ENCODE data around the gene CPXM2. TPM values are rescaled to one million over a fixed set of nuclear protein-coding genes. Genes with fewer than 3 reads are reported as not detected.

CPXM2 gene
- total RNA-seq, 2 donors from 2014 or later = 0.18 TPM; not detected in 1

DNA sequence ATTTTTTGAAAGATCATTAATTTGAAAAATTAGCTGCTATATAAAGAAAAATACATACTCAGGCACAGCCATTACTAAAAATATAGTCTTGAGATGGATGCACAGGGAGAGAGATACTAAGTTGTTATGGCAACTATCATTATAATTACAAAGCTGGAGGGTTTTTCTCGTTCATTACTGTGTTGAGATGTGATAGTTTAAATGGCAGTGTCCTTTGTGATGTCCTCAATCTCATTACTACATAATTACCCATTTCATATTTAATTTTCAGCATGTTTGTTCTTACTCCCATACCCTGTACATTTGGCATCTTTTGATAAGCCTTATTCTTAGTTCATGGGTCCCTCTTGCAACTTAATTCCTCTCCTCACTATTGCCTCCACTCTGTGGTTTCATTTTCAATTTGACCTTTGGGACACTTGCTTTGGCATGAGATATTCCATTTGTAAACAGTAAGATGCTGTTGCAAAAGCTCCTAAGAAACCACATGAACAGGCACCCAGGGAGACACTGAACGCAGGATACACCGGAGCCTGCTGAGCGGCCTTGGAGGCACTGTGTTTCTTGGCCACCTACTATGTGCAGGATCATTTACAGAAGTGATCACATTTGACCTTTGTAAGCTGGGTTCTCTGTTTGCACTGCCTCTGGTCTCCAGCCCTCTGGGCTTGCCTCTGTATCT, 4.8 kb upstream of the CPXM2 start:
- ATAC-seq (no peak), DNase-seq (no peak)
- Mint-ChIP-seq H3K27me3 (peaks cover 28% of the 10 kb centered on the region), H3K27ac (no peak overlapping the region), H3K4me3 (no peak overlapping the region), H3K36me3 (ENCODE audit: low read depth) (no peaks in the 10 kb centered on the region), H3K4me1 (no peaks in the 10 kb centered on the region)
- no peaks in the 10 kb centered on the region for H3K9me3 ChIP-seq (ENCODE audit: control insufficient read depth, low read length, poor library complexity, severe bottlenecking)

DNA sequence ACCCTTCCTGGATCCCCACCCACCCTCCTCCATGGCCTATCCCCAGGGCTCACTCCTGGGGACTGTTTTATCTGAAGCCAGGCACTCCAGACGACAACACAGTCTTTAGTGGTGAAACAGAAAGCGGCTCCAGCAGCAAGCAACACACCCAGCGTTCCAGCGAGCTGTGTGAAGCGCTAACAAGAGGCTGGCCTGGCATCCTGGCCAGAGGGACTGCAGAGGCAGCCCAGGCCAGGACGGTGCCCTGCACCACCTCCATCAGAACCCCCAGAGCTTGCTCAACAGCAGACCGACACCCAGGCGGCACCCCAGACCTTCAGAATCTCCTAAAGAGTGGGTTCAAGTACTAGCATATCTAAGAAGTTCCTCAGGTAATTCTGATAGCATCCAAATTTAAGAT, 2.0 kb upstream of the CPXM2 start:
- peaks cover 47% of the 10 kb centered on the region for H3K27me3 Mint-ChIP-seq
- DNase-seq (no peak), ATAC-seq (no peak)
- no peaks in the 10 kb centered on the region for H3K4me1 Mint-ChIP-seq
- H3K9me3 ChIP-seq (ENCODE audit: control insufficient read depth, low read length, poor library complexity, severe bottlenecking) = no peaks in the 10 kb centered on the region
- H3K36me3 Mint-ChIP-seq (ENCODE audit: low read depth) = no peaks in the 10 kb centered on the region
- H3K27ac Mint-ChIP-seq = no peak overlapping the region
- H3K4me3 Mint-ChIP-seq = no peak overlapping the region

DNA sequence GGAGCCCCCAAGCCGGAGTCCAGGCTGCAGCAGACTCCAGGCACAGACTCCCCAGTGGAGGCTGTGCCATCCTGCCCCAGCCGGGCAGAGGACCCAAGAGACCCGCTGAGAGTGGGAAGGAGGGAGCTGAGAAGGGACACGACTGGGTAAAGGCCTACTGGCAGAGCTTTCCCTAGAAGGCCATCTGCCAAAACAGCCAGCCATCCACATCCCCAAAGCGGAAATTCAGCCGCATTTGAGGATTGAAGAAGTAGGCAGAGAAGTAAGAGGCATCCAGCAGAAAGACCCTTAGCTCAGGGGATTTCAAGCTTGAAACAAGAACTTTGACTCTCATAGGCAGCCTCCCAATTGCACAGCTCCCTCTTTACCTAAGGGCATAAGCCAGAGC, 857 bp downstream of the CPXM2 start:
- no peak overlapping the region for H3K27ac Mint-ChIP-seq
- H3K36me3 Mint-ChIP-seq (ENCODE audit: low read depth) = no peaks in the 10 kb centered on the region
- no peaks in the 10 kb centered on the region for H3K9me3 ChIP-seq (ENCODE audit: control insufficient read depth, low read length, poor library complexity, severe bottlenecking)
- ATAC-seq (no peak), DNase-seq (no peak)
- H3K27me3 Mint-ChIP-seq = peaks cover 45% of the 10 kb centered on the region
- peak overlapping the region; percentile 65 for H3K4me3 Mint-ChIP-seq
- H3K4me1 Mint-ChIP-seq = no peaks in the 10 kb centered on the region

DNA sequence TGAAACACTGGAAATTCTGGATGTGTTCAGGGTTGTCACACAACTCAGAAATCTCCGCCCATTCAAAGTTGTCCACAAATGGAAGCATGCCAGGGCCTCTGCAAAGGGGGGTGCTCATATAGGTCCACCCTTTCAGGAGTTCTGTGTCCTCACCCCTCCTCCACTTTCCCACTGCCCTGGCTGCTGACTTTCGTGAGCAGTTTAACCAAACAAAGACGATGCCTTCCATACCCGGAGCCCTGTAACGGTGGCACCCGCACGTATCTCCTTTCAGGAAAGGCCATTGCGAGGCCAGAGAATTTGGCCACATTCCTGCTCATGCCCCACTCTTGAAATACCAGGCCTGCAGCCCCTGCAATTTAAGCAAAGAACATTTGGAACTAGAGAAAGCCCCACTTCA, 1.4 kb downstream of the CPXM2 start:
- no peak for ATAC-seq

DNA sequence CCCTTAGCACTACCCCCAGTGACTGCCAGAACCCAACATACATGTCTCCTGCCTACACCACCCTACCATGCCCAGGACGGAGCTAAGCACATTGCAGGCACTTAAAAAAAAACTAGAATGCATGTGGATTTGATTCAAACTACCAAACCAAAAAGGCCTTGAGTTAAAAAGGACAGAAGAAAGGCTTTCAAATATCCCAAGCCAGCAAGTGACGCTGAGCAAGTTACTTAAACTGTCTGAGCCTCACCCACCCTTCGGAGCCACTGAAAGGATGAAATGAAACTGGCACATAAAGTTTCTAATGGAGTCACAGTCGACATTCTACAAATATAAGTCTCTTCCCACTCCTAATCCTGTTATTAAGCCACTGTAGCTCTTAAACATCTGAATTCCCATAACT, 1.8 kb downstream of the CPXM2 start:
- no peak for DNase-seq
- no peak overlapping the region for H3K27ac Mint-ChIP-seq
- H3K36me3 Mint-ChIP-seq (ENCODE audit: low read depth) = no peaks in the 10 kb centered on the region
- H3K4me1 Mint-ChIP-seq = no peaks in the 10 kb centered on the region
- no peak for ATAC-seq
- H3K4me3 Mint-ChIP-seq = no peak overlapping the region
- peaks cover 46% of the 10 kb centered on the region for H3K27me3 Mint-ChIP-seq
- no peaks in the 10 kb centered on the region for H3K9me3 ChIP-seq (ENCODE audit: control insufficient read depth, low read length, poor library complexity, severe bottlenecking)

More for the DNA sequence above, 1.4 kb downstream of the CPXM2 start:
- no peaks in the 10 kb centered on the region for H3K36me3 Mint-ChIP-seq (ENCODE audit: low read depth)
- H3K4me3 Mint-ChIP-seq = no peak overlapping the region
- no peaks in the 10 kb centered on the region for H3K9me3 ChIP-seq (ENCODE audit: control insufficient read depth, low read length, poor library complexity, severe bottlenecking)
- no peak for DNase-seq
- H3K27ac Mint-ChIP-seq = no peak overlapping the region
- H3K4me1 Mint-ChIP-seq = no peaks in the 10 kb centered on the region
- peaks cover 45% of the 10 kb centered on the region for H3K27me3 Mint-ChIP-seq

- no peak for DNase-seq
- no peak overlapping the region for H3K27ac Mint-ChIP-seq
Measured at GRCh38 chr10:123888751-123889150, 2.9 kb downstream of the CPXM2 start.

DNA sequence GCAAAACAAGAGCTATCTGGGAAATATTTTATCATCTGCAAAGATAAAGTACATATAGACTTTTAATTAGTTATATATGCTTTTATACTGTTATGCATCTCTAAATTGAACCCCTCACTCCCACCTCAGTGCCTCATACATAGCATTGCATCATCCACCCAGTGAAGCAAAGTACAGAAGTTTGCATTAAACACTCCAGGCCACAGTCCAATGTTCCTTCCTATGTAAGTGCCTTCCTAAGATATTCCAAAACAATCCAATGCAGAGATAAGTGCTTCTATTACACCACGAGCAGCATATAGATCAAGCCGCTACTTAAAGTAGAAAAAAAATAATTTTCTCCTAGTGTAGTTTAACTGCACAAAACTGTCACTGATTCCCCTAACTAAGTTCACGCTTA, 3.4 kb downstream of the CPXM2 start:
- H3K27me3 Mint-ChIP-seq = peaks cover 42% of the 10 kb centered on the region

More at GRCh38 chr10:123888751-123889150, 2.9 kb downstream of the CPXM2 start:
- Mint-ChIP-seq H3K27me3 (peaks cover 43% of the 10 kb centered on the region), H3K4me3 (no peak overlapping the region), H3K4me1 (no peaks in the 10 kb centered on the region), H3K36me3 (ENCODE audit: low read depth) (no peaks in the 10 kb centered on the region)
- ATAC-seq = no peak
- no peaks in the 10 kb centered on the region for H3K9me3 ChIP-seq (ENCODE audit: control insufficient read depth, low read length, poor library complexity, severe bottlenecking)

GRCh38 chr10:123886292-123886691, 5.3 kb downstream of the CPXM2 start:
- H3K4me3 Mint-ChIP-seq = no peak overlapping the region
- H3K9me3 ChIP-seq (ENCODE audit: control insufficient read depth, low read length, poor library complexity, severe bottlenecking) = no peaks in the 10 kb centered on the region
- no peak overlapping the region for H3K27ac Mint-ChIP-seq
- H3K4me1 Mint-ChIP-seq = no peaks in the 10 kb centered on the region
- H3K27me3 Mint-ChIP-seq = peaks cover 38% of the 10 kb centered on the region
- H3K36me3 Mint-ChIP-seq (ENCODE audit: low read depth) = no peaks in the 10 kb centered on the region
- DNase-seq (no peak), ATAC-seq (no peak)

More for the DNA sequence above, 3.4 kb downstream of the CPXM2 start:
- DNase-seq (no peak), ATAC-seq (no peak)
- Mint-ChIP-seq H3K4me3 (no peak overlapping the region), H3K4me1 (no peaks in the 10 kb centered on the region), H3K36me3 (ENCODE audit: low read depth) (no peaks in the 10 kb centered on the region), H3K27ac (no peak overlapping the region)
- no peaks in the 10 kb centered on the region for H3K9me3 ChIP-seq (ENCODE audit: control insufficient read depth, low read length, poor library complexity, severe bottlenecking)

- Mint-ChIP-seq H3K27me3 (peaks cover 34% of the 10 kb centered on the region), H3K4me3 (no peak overlapping the region)
Measured at GRCh38 chr10:123885406-123886170, 6.0 kb downstream of the CPXM2 start.

GRCh38 chr10:123884907-123885381, 6.7 kb downstream of the CPXM2 start:
- Mint-ChIP-seq H3K27ac (no peak overlapping the region), H3K4me3 (no peak overlapping the region), H3K4me1 (no peaks in the 10 kb centered on the region), H3K36me3 (ENCODE audit: low read depth) (no peaks in the 10 kb centered on the region), H3K27me3 (peaks cover 28% of the 10 kb centered on the region)
- no peak for ATAC-seq
- no peaks in the 10 kb centered on the region for H3K9me3 ChIP-seq (ENCODE audit: control insufficient read depth, low read length, poor library complexity, severe bottlenecking)
- no peak for DNase-seq

More at GRCh38 chr10:123885406-123886170, 6.0 kb downstream of the CPXM2 start:
- DNase-seq = no peak
- H3K27ac Mint-ChIP-seq = no peak overlapping the region
- no peaks in the 10 kb centered on the region for H3K4me1 Mint-ChIP-seq
- no peak for ATAC-seq
- no peaks in the 10 kb centered on the region for H3K36me3 Mint-ChIP-seq (ENCODE audit: low read depth)
- no peaks in the 10 kb centered on the region for H3K9me3 ChIP-seq (ENCODE audit: control insufficient read depth, low read length, poor library complexity, severe bottlenecking)

DNA sequence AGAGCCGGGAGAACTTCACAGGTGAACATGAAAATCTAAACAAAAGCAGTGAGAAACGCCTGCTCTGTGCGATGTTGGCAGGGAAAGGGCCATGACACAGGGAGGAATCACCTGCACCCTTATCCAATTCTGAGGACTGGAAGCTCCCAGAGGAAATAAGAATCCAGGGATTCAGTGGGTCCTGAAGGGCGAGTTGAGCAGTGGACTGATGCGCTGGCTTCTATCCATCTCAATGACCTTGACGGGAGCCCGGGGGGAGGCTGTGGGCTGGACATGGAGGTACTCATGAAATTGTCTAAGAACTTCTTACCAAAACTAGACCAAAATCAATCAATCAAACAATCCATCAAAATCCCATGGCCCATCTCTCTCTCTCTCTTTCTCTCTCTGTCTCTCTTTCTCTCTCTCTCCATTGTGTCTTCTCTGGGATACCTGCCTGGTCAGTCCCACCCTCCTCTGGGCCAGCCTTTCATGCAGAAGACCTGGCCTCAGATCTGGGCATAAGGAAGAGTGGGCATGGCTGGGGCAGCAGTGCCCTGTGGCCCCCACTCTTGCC, 7.2 kb downstream of the CPXM2 start:
- no peak overlapping the region for H3K27ac Mint-ChIP-seq
- H3K27me3 Mint-ChIP-seq = peaks cover 23% of the 10 kb centered on the region
- ATAC-seq (no peak), DNase-seq (no peak)
- H3K36me3 Mint-ChIP-seq (ENCODE audit: low read depth) = no peaks in the 10 kb centered on the region
- H3K4me3 Mint-ChIP-seq = no peak overlapping the region
- H3K4me1 Mint-ChIP-seq = peaks cover 2% of the 10 kb centered on the region
- no peaks in the 10 kb centered on the region for H3K9me3 ChIP-seq (ENCODE audit: control insufficient read depth, low read length, poor library complexity, severe bottlenecking)

DNA sequence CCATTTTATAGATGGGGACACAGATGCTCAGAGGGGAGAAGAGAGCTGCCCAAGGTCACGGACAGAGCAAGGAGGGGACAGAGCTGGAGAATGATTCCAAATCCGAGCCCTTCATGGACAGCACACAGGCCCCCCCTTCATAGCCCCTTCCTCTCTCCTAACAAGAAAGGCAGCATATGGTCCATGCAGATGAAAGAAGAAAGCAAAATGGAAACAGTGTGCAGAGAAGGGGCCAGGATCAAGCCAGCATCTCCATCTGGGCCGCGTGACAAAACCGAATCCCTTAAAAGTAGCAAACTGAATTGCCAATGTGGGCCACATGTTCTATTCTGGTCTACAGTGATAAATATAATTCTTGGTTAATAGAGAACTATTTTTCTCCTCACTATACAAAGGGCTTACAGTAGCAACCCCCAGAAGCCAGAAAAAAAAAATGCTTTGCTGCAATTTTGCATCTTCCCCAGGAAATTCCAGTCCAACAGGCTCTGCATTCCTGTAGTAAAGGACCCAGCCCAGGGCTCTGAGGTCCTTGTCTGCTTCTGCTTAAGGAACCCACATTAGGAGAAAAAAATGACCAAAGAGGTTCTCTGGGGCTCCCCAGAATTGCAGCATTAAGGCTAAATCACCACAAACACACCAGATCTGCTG, 7.8 kb downstream of the CPXM2 start:
- no peak for ATAC-seq
- Mint-ChIP-seq H3K27me3 (peaks cover 21% of the 10 kb centered on the region), H3K4me1 (peaks cover 2% of the 10 kb centered on the region), H3K4me3 (no peak overlapping the region), H3K36me3 (ENCODE audit: low read depth) (no peaks in the 10 kb centered on the region), H3K27ac (no peak overlapping the region)
- DNase-seq = no peak
- no peaks in the 10 kb centered on the region for H3K9me3 ChIP-seq (ENCODE audit: control insufficient read depth, low read length, poor library complexity, severe bottlenecking)

Measured in T-helper 17 cell (primary cell).